Measurements from ENCODE around the gene POLR1B. TPM values are rescaled to one million over a fixed set of nuclear protein-coding genes. Genes with fewer than 3 reads are reported as not detected.

Gene POLR1B
- total and polyA plus RNA-seq, 2 of the 13 experiments (the other 11 are each of a cell fraction or from before 2014, with no cell fraction given), result 18.3 to 46.0 TPM

DNA sequence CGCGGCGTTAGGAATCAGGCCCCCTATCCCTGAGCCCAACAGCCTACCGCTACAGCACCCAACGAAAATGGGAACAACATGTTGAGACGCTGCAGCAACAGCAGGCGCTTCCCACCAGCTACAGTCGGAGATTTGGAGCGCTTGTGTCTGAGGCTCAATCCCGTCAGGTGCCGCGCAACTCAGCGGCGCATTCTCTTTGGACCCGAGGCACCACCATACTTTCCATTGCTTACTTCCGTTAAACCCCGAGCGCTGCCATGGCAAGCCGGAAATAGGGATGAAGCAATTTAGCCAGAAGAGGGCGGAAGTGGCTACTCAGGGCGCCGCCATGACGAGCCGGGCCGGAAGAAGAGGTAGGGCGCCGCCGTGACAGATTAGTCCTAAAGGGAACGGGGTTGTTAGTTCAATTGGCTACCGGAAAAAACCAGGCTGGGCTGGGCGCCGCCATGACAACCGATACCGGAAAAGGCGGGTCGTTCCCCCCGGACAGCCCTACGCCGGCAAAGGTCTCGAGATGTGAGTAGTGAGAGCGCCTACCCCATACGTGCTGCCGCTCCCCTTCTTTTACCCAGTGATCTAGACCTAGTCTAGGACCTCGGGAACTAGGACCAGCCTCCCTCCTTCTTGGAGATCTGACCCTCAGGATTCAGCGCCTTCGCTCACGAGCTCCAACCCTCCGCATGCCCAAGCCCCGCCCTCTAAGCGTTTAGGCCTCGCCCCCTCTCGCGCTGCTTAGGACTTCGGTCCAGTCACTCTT is 42.0 kb downstream of the POLR1B start, which contains the start of gene CHCHD5 (continued):
- peak; percentile 30; the same call in 1 of the 2 replicates for TF ChIP-seq FIP1L1 (IDR thresholded peaks at IDR 0.05; ENCODE audit: borderline replicate concordance, insufficient read depth, low read depth, low read length)
- TF ChIP-seq KAT2B (IDR thresholded peaks at IDR 0.05; ENCODE audit: borderline replicate concordance, low read depth, low read length), result no peak
- peak; percentile 84 for TF ChIP-seq CREB1 (IDR thresholded peaks at IDR 0.05)
- TF ChIP-seq CREB1 (CRISPR knock-in tag; IDR thresholded peaks at IDR 0.05), result peak; percentile 85
- peak; percentile 93 for TF ChIP-seq NR2C2 (CRISPR knock-in tag; IDR thresholded peaks at IDR 0.05; ENCODE audit: borderline replicate concordance)
- TF ChIP-seq GZF1 (CRISPR knock-in tag; IDR thresholded peaks at IDR 0.05), result no peak
- TF ChIP-seq ZBTB7B (CRISPR knock-in tag; IDR thresholded peaks at IDR 0.05), result no peak
- peak; percentile 87 for TF ChIP-seq ZNF431 (CRISPR knock-in tag; IDR thresholded peaks at IDR 0.05; ENCODE audit: borderline replicate concordance, low read depth)
- no peak for TF ChIP-seq REXO4 (CRISPR knock-in tag; IDR thresholded peaks at IDR 0.05; ENCODE audit: borderline replicate concordance)
- peak; percentile 90 for TF ChIP-seq RBM22 (optimal IDR thresholded peaks at IDR 0.05; ENCODE audit: low read length)
- TF ChIP-seq ZNF230 (CRISPR knock-in tag; IDR thresholded peaks at IDR 0.05), result peak; percentile 79; the same call in 1 of the 2 replicates
- no peak for TF ChIP-seq PLRG1 (conservative IDR thresholded peaks at IDR 0.05)
- no peak for TF ChIP-seq THRA (CRISPR knock-in tag; IDR thresholded peaks at IDR 0.05; ENCODE audit: borderline replicate concordance)
- TF ChIP-seq NKX3-1 (CRISPR knock-in tag; IDR thresholded peaks at IDR 0.05), result peak; percentile 89; the same call in 1 of the 2 replicates
- peak; percentile 88; the same call in 1 of the 2 replicates for TF ChIP-seq KMT2B (CRISPR knock-in tag; IDR thresholded peaks at IDR 0.05)
- TF ChIP-seq ZNF280D (CRISPR knock-in tag; IDR thresholded peaks at IDR 0.05), result no peak
- peak; percentile 91; the same call in 1 of the 2 replicates for TF ChIP-seq ZXDC (CRISPR knock-in tag; IDR thresholded peaks at IDR 0.05)
- no peak for TF ChIP-seq POGK (CRISPR knock-in tag; conservative IDR thresholded peaks at IDR 0.05)
- no peak for TF ChIP-seq SOX6 (IDR thresholded peaks at IDR 0.05)
- peak; percentile 75; the same call in 1 of the 2 replicates for TF ChIP-seq SOX6 (CRISPR knock-in tag; IDR thresholded peaks at IDR 0.05)
- TF ChIP-seq ZNF232 (CRISPR knock-in tag; IDR thresholded peaks at IDR 0.05; ENCODE audit: borderline replicate concordance), result peak; percentile 80

Data from HepG2 (cell line).